NT2/D1 (cell line): Measurements from ENCODE around the gene PRODH.
"Not testable (repeated sequence)": the region's sequence is repeated elsewhere in the genome, so short reads cannot be mapped to it uniquely, and the experiment has no call there.

Source experiments
- DNase-seq: peaks from one replicate; pipeline ENCODE4 v3.0.0-alpha.2; 2011; ENCODE audit warnings: low read depth, low spot score
- H3K27me3 ChIP-seq: 2 replicates; pipeline ENCODE4 v1.6.0; 2011; ENCODE audit warnings: mild to moderate bottlenecking; ENCODE audit not compliant: insufficient read length, insufficient read depth
- H3K36me3 ChIP-seq: 2 replicates; pipeline ENCODE4 v1.6.1; 2011; ENCODE audit warnings: mild to moderate bottlenecking, low read length, mixed read lengths; ENCODE audit not compliant: insufficient read depth, insufficient read length
- H3K4me1 ChIP-seq: 2 replicates; pipeline ENCODE4 v1.5.1; 2011; ENCODE audit not compliant: insufficient read depth, insufficient read length
- H3K4me3 ChIP-seq: 2 replicates; pipeline ENCODE4 v1.5.1; 2011; ENCODE audit warnings: low read depth; ENCODE audit not compliant: insufficient read length
- H3K9ac ChIP-seq: 2 replicates; pipeline ENCODE4 v1.6.0; 2011; ENCODE audit warnings: low read depth; ENCODE audit not compliant: insufficient read length
- H3K9me3 ChIP-seq: 2 replicates; pipeline ENCODE4 v1.5.1; 2011; ENCODE audit warnings: mild to moderate bottlenecking, low read length; ENCODE audit not compliant: insufficient read depth
- SUZ12 ChIP-seq: IDR thresholded peaks from 2 replicates; pipeline ENCODE4 v1.6.1; 2011; ENCODE audit not compliant: insufficient read length, insufficient read depth; ENCODE audit errors: extremely low read depth
- YY1 ChIP-seq: IDR thresholded peaks from 2 replicates; pipeline ENCODE4 v1.6.1; 2011; ENCODE audit not compliant: insufficient read length, insufficient read depth
- ZNF274 ChIP-seq: IDR thresholded peaks from 2 replicates; pipeline ENCODE4 v1.6.1; 2011; ENCODE audit warnings: mild to moderate bottlenecking, low read depth, low read length

Gene PRODH

GRCh38 chr22:18929459-18929858 is 6.6 kb downstream of the PRODH start:
- DNase-seq, result no peak
- H3K9ac ChIP-seq, result no peak overlapping the region
- H3K27me3 ChIP-seq, result no peaks in the 10 kb centered on the region
- TF ChIP-seq ZNF274, result no peak
- no peak for TF ChIP-seq SUZ12
- no peak for TF ChIP-seq YY1
- H3K4me3 ChIP-seq, result no peak overlapping the region
- no peaks in the 10 kb centered on the region for H3K4me1 ChIP-seq
- H3K36me3 ChIP-seq, result no peaks in the 10 kb centered on the region
- H3K9me3 ChIP-seq, result no peaks in the 10 kb centered on the region

- DNase-seq, result no peak
- Histone ChIP-seq H3K4me1 (no peaks in the 10 kb centered on the region), H3K4me3 (no peak overlapping the region), H3K36me3 (no peaks in the 10 kb centered on the region), H3K9me3 (no peaks in the 10 kb centered on the region), H3K27me3 (no peaks in the 10 kb centered on the region), H3K9ac (no peak overlapping the region)
- TF ChIP-seq SUZ12 (no peak), ZNF274 (no peak), YY1 (no peak)
Measured at GRCh38 chr22:18927573-18927972, 8.5 kb downstream of the PRODH start.

- Histone ChIP-seq H3K4me3 (no peak overlapping the region), H3K27me3 (no peaks in the 10 kb centered on the region), H3K36me3 (no peaks in the 10 kb centered on the region), H3K9ac (no peak overlapping the region), H3K9me3 (no peaks in the 10 kb centered on the region), H3K4me1 (no peaks in the 10 kb centered on the region)
- no peak for DNase-seq
- TF ChIP-seq SUZ12, result no peak
- TF ChIP-seq YY1, result no peak
- no peak for TF ChIP-seq ZNF274
Measured at GRCh38 chr22:18927020-18927419, 9.1 kb downstream of the PRODH start.

GRCh38 chr22:18925368-18926064 is 10.6 kb downstream of the PRODH start:
- H3K27me3 ChIP-seq, result no peaks in the 10 kb centered on the region
- H3K4me1 ChIP-seq, result no peaks in the 10 kb centered on the region
- no peak overlapping the region for H3K9ac ChIP-seq
- H3K36me3 ChIP-seq, result no peaks in the 10 kb centered on the region
- TF ChIP-seq SUZ12 (no peak), ZNF274 (no peak), YY1 (no peak)
- H3K9me3 ChIP-seq, result no peaks in the 10 kb centered on the region
- no peak overlapping the region for H3K4me3 ChIP-seq
- DNase-seq, result no peak

DNA sequence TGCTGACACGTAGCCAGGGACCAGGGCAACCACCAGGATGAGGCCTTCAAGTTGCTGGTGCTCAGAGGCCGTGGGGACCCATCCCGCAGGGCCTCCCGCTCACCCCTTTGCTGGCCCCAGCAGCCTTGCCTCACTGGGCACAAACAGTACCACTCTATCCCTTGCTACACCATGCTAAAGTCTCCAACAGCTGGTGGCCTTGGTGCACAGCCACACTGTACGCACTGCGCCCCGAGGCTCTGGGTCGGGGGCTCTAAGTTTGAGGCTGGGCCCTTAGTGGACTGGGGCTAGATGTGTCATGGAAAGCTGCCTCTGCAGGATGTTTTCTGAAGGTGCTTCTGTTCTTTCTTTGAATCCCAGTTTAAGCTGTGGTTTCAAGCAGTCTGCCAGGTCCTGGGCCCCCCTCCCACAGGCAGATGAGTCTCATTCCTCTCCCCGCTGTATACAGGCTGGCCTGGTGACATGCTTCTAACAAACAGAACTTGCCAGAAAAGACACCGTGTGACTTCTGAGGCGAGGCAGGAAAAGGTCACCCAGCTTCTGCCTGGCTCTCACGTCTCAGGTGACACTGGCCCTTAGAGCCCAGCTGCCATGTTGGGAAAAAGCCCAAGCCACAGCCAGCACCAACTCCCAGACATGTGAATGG is 15.7 kb downstream of the PRODH start:
- H3K9me3 ChIP-seq, H3K9ac ChIP-seq, H3K4me1 ChIP-seq, H3K4me3 ChIP-seq, H3K27me3 ChIP-seq, H3K36me3 ChIP-seq, DNase-seq: not testable (repeated sequence)

- not testable (repeated sequence) for DNase-seq
Measured at GRCh38 chr22:18917818-18918217, 18.3 kb downstream of the PRODH start.

DNA sequence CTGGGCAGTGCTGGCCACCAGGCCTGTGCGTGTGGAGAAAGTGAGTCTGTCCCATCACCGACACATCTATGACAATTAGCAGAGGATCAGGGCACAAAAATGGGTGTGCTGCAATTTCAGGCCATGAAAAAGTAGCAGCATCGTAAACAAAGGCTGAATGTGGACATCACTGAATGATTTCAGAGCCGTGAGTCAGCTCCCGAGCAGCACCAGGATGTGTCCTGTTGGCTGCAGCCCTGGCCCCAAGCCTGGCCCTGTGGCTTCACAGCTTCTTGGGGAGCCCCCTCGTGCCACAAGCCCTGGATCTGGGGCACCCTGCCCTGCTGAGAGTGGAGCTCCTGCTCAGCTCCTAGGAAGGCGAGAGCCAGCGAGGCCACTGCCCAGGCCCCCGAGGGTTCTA is 20.5 kb downstream of the PRODH start:
- not testable (repeated sequence) for H3K9ac ChIP-seq, H3K9me3 ChIP-seq

More at GRCh38 chr22:18917818-18918217, 18.3 kb downstream of the PRODH start:
- H3K4me1 ChIP-seq, H3K36me3 ChIP-seq, H3K4me3 ChIP-seq, H3K9me3 ChIP-seq, H3K9ac ChIP-seq, H3K27me3 ChIP-seq: not testable (repeated sequence)

DNA sequence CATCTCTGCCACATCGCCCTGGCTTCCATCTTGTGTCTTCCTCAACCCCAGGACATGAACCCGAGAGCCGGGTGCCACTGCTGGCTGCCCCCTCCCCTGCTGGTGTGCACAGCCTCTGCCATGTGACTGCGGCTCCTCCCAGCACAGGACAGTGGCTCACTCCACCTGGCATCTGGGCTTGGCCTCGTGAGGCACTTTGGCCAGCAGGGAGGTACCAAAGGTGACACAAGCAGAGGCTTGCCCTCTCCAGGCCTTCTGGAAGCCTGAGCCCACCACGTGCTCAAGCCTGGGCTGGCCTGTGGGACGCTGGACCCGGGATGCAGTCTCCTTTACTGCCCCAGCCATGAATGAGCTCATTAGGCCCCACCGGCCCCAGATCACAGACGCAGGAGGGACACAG is 21.5 kb downstream of the PRODH start:
- H3K4me3 ChIP-seq, DNase-seq, H3K9ac ChIP-seq, H3K27me3 ChIP-seq, H3K9me3 ChIP-seq, H3K36me3 ChIP-seq, H3K4me1 ChIP-seq: not testable (repeated sequence)

More for the DNA sequence above, 20.5 kb downstream of the PRODH start:
- not testable (repeated sequence) for H3K4me3 ChIP-seq, DNase-seq, H3K36me3 ChIP-seq, H3K4me1 ChIP-seq, H3K27me3 ChIP-seq

GRCh38 chr22:18912264-18912946 is 23.7 kb downstream of the PRODH start:
- H3K4me1 ChIP-seq, H3K4me3 ChIP-seq, H3K9ac ChIP-seq, H3K9me3 ChIP-seq, DNase-seq, H3K36me3 ChIP-seq, H3K27me3 ChIP-seq: not testable (repeated sequence)

GRCh38 chr22:18911535-18911934 is 24.6 kb downstream of the PRODH start:
- H3K4me3 ChIP-seq, H3K4me1 ChIP-seq, H3K27me3 ChIP-seq, DNase-seq, H3K36me3 ChIP-seq, H3K9me3 ChIP-seq, H3K9ac ChIP-seq: not testable (repeated sequence)
